ENCODE results near the gene HES7. TPM values are rescaled to one million over a fixed set of nuclear protein-coding genes. Genes with fewer than 3 reads are reported as not detected.

HES7 gene
- total and polyA plus RNA-seq, 9 of the 15 experiments (the other 6 are each of a cell fraction or from before 2014, with no cell fraction given) = 0.03 to 1.7 (median 0.14) TPM; not detected in 1

GRCh38 chr17:8118769-8119580 lies 4.9 kb downstream of the HES7 start (continued):
- TF ChIP-seq PRDM10 (IDR thresholded peaks at IDR 0.05; ENCODE audit: partially characterized antibody) (peak; percentile 82), ATF7 (IDR thresholded peaks at IDR 0.05) (peak; percentile 36; the same call in 1 of the 2 replicates), MGA (IDR thresholded peaks at IDR 0.05) (no peak; the same call in 1 of the 2 replicates), SNRNP70 (optimal IDR thresholded peaks at IDR 0.05; ENCODE audit: low read depth, low read length) (no peak), ZNF79 (CRISPR knock-in tag; IDR thresholded peaks at IDR 0.05; ENCODE audit: low read depth) (0 out of 2 replicates have a peak, but pooled peaks have one; percentile 12), POLR3G (IDR thresholded peaks at IDR 0.05; ENCODE audit: extremely low read depth, insufficient read length, insufficient replicate concordance) (peak; percentile 59), ZNF217 (CRISPR knock-in tag; IDR thresholded peaks at IDR 0.05) (no peak), RNF2 (IDR thresholded peaks at IDR 0.05) (peak; percentile 46; the same call in 1 of the 2 replicates), POLR3A (IDR thresholded peaks at IDR 0.05; ENCODE audit: borderline replicate concordance, extremely low read depth, insufficient read depth, insufficient read length) (peak; percentile 92), ZNF57 (CRISPR knock-in tag; IDR thresholded peaks at IDR 0.05) (no peak), CREB1 (IDR thresholded peaks at IDR 0.05) (no peak), CREB1 (CRISPR knock-in tag; IDR thresholded peaks at IDR 0.05) (0 out of 2 replicates have a peak, but pooled peaks have one; percentile 28)

Data from K562 (cell line).